GM18868 (cell line): Measurements from ENCODE around the gene NAPSA.
"Not testable (repeated sequence)": the region's sequence is repeated elsewhere in the genome, so short reads cannot be mapped to it uniquely, and the experiment has no call there.

Source experiments
- ATAC-seq: cut with Tn5 transposase; IDR thresholded peaks from one replicate; pipeline ENCODE4 v1.9.1; 2021; ENCODE audit warnings: mild to moderate bottlenecking, moderate library complexity; ENCODE audit not compliant: unreplicated experiment

The NAPSA gene

GRCh38 chr19:50361290-50362029 lies 4.0 kb downstream of the NAPSA start:
- ATAC-seq: no peak

GRCh38 chr19:50359328-50359818 lies 6.1 kb downstream of the NAPSA start:
- ATAC-seq: no peak

- ATAC-seq: no peak
These were observed 6.7 kb downstream of the NAPSA start for GRCh38 chr19:50358483-50359327.

- peak; percentile 63 for ATAC-seq
These were observed 8.0 kb downstream of the NAPSA start for GRCh38 chr19:50357178-50358100.

GRCh38 chr19:50356691-50357177 lies 8.7 kb downstream of the NAPSA start:
- ATAC-seq: no peak

GRCh38 chr19:50353487-50353880 lies 12.0 kb downstream of the NAPSA start:
- not testable (repeated sequence) for ATAC-seq

- no peak for ATAC-seq
These were observed 13.2 kb downstream of the NAPSA start for GRCh38 chr19:50352242-50352641.

GRCh38 chr19:50349277-50350057 lies 16.0 kb downstream of the NAPSA start:
- no peak for ATAC-seq

GRCh38 chr19:50347089-50347581 lies 18.3 kb downstream of the NAPSA start:
- peak; percentile 39 for ATAC-seq

GRCh38 chr19:50344661-50345318 lies 20.6 kb downstream of the NAPSA start:
- peak; percentile 42 for ATAC-seq

- ATAC-seq: peak; percentile 68
These were observed 24.3 kb downstream of the NAPSA start for GRCh38 chr19:50341091-50341564.

GRCh38 chr19:50340331-50340730 lies 25.1 kb downstream of the NAPSA start:
- ATAC-seq: no peak

- ATAC-seq: not testable (repeated sequence)
These were observed 28.4 kb downstream of the NAPSA start for GRCh38 chr19:50337031-50337430.

GRCh38 chr19:50334741-50335421 lies 30.6 kb downstream of the NAPSA start:
- ATAC-seq: no peak

GRCh38 chr19:50333737-50334617 lies 31.5 kb downstream of the NAPSA start:
- peak; percentile 21 for ATAC-seq

- peak; percentile 54 for ATAC-seq
These were observed 32.2 kb downstream of the NAPSA start for GRCh38 chr19:50333235-50333736.
